GM10248 (cell line): ENCODE data around the gene LYPD6B.

ENCODE experiments used
- CTCF ChIA-PET: fragments of 300-600 bp; sonication (Branson Sonifier 250); formaldehyde crosslinking; extraction: SDS; loops from one replicate; lab custom pipeline; 2021; ENCODE audit warnings: antibody characterized with exemption; lab: Yijun Ruan, JAX
- POLR2A ChIA-PET: fragments of 350-650 bp; sonication (Branson Sonifier 250); formaldehyde crosslinking; extraction: SDS; loops from one replicate; lab custom pipeline; 2020; ENCODE audit warnings: antibody characterized with exemption; lab: Yijun Ruan, JAX
- DNase-seq: peaks from one replicate; pipeline ENCODE4 v3.0.0; 2012; ENCODE audit errors: extremely low spot score
- CTCF ChIP-seq: IDR thresholded peaks from 2 replicates; pipeline ENCODE4 v1.5.1; 2012; ENCODE audit warnings: mild to moderate bottlenecking, low read depth; ENCODE audit errors: extremely low read depth, missing control alignments, control extremely low read depth

The LYPD6B gene

GRCh38 chr2:149167001-149167780 is 128.7 kb downstream of the LYPD6B start:
- POLR2A ChIA-PET: no interaction called here

GRCh38 chr2:149167941-149168340 is 129.4 kb downstream of the LYPD6B start:
- CTCF ChIA-PET: interaction anchor here (0.9 kb wide), 1 partner anchor 10 kb away, joined by 3 read pairs; no protein-coding TSS in a partner anchor
- no peak for TF ChIP-seq CTCF
- POLR2A ChIA-PET: no interaction called here
- no peak for DNase-seq

More at GRCh38 chr2:149167001-149167780, 128.7 kb downstream of the LYPD6B start:
- CTCF ChIA-PET: interaction anchor here (1.4 kb wide), 1 partner anchor 12 kb away, joined by 3 read pairs; no protein-coding TSS in a partner anchor
- TF ChIP-seq CTCF: no peak
- no peak for DNase-seq

GRCh38 chr2:149169656-149170055 is 131.2 kb downstream of the LYPD6B start:
- TF ChIP-seq CTCF: no peak
- ChIA-PET POLR2A (no interaction called here), CTCF (no interaction called here)
- no peak for DNase-seq

GRCh38 chr2:149170156-149170555 is 131.7 kb downstream of the LYPD6B start:
- DNase-seq: no peak
- POLR2A ChIA-PET: interaction anchor here (0.6 kb wide), 1 partner anchor 68 kb away, joined by 3 read pairs; no protein-coding TSS in a partner anchor
- CTCF ChIA-PET: no interaction called here
- TF ChIP-seq CTCF: no peak

GRCh38 chr2:149170911-149171310 is 132.4 kb downstream of the LYPD6B start:
- CTCF ChIA-PET: no interaction called here
- no peak for TF ChIP-seq CTCF
- DNase-seq: no peak
- POLR2A ChIA-PET: interaction anchor here (0.6 kb wide), 1 partner anchor 69 kb away, joined by 3 read pairs; no protein-coding TSS in a partner anchor

- no peak for DNase-seq
- TF ChIP-seq CTCF: no peak
- ChIA-PET POLR2A (no interaction called here), CTCF (interaction anchor here (1.1 to 1.5 kb wide), 3 partner anchors 16 to 32 kb away, joined by 3 to 4 read pairs (median 3); no protein-coding TSS in a partner anchor)
Measured at GRCh38 chr2:149173220-149173619, 134.7 kb downstream of the LYPD6B start.
